Right lobe of liver (tissue), 4 donors: ENCODE measurements around the gene LYSMD4.

Source experiments
- POLR2A ChIP-seq: fragments of 450-650 bp; IDR thresholded peaks from one replicate; pipeline ENCODE4 v1.6.1; 2017; ENCODE audit warnings: antibody characterized with exemption, mild to moderate bottlenecking
- TF ChIP-seq, protein P1 (sequence below), 4 donors: fragments of 200-600 bp in 3 of 4; fragments of 450-650 bp in 1 of 4; IDR thresholded peaks; one replicate each; pipeline versions ENCODE4 v1.5.1 to v1.8.0; 2016 to 2022; ENCODE audit warnings: antibody characterized with exemption in 4 of 4, mild to moderate bottlenecking in 2 of 4
- donor health status: DM: no; HTN: no; CAD: no.
- donor health status: DM: no; HTN: no; CAD: no.
- donor health status: DM: no; HTN: yes; CAD: no.

DNA sequence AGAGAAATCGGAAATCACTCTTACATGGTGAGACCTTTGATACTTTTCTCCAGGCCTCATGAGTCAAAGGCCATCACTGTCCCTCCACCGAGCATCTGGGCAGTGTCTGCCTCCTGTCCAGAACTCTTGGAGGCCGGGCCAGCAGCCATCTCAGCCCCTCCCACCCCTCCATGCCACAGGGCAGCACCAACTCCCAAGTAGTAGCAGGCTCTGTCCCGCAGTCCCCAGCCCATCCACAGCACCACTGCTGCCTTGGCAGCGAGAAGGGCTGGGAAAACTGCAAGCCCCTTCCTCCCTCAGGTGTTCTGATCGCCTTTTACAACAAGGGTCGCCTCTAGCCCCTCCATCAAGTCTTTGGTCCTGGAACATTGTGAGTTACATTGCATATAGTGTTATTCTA, 5.5 kb downstream of the LYSMD4 start:
- TF ChIP-seq, protein P1, sequence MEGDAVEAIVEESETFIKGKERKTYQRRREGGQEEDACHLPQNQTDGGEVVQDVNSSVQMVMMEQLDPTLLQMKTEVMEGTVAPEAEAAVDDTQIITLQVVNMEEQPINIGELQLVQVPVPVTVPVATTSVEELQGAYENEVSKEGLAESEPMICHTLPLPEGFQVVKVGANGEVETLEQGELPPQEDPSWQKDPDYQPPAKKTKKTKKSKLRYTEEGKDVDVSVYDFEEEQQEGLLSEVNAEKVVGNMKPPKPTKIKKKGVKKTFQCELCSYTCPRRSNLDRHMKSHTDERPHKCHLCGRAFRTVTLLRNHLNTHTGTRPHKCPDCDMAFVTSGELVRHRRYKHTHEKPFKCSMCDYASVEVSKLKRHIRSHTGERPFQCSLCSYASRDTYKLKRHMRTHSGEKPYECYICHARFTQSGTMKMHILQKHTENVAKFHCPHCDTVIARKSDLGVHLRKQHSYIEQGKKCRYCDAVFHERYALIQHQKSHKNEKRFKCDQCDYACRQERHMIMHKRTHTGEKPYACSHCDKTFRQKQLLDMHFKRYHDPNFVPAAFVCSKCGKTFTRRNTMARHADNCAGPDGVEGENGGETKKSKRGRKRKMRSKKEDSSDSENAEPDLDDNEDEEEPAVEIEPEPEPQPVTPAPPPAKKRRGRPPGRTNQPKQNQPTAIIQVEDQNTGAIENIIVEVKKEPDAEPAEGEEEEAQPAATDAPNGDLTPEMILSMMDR (IDR thresholded peaks at IDR 0.05): no peak
- no peak for TF ChIP-seq POLR2A
